AG04450 (cell line): ENCODE results near the gene NSUN7. TPM values are rescaled to one million over a fixed set of nuclear protein-coding genes. Genes with fewer than 3 reads are reported as not detected.

ENCODE experiments used
- CTCF ChIA-PET: fragments of 300-600, 350-600 bp; formaldehyde crosslinking; extraction: SDS; loops from one replicate; lab custom pipeline; 2022; ENCODE audit warnings: antibody characterized with exemption, inconsistent platforms; lab: Charles Lee
- POLR2A ChIA-PET: fragments of 350-600 bp; formaldehyde crosslinking; extraction: SDS; loops from one replicate; lab custom pipeline; 2021; ENCODE audit warnings: antibody characterized with exemption, inconsistent platforms; lab: Yijun Ruan, JAX
- DNase-seq: peaks from one replicate; pipeline ENCODE4 v3.0.0-alpha.2; 2011; ENCODE audit warnings: low read depth, low spot score
- H3K27ac ChIP-seq: one replicate; pipeline ENCODE4 v1.5.1; 2012; ENCODE audit warnings: low read depth, low read length, control low read depth
- H3K27me3 ChIP-seq: one replicate; pipeline ENCODE4 v1.6.0; 2012; ENCODE audit warnings: low read length; ENCODE audit not compliant: control insufficient read depth, insufficient read depth
- H3K4me3 ChIP-seq: 2 replicates; pipeline ENCODE4 v1.5.1; 2011; ENCODE audit warnings: mild to moderate bottlenecking, low read depth, low read length, control low read depth
- H3K9me3 ChIP-seq: 2 replicates; pipeline ENCODE4 v1.5.1; 2012; ENCODE audit warnings: low read length; ENCODE audit not compliant: control insufficient read depth, insufficient read depth
- polyA plus RNA-seq: library from polyadenylated mRNA; depleted of rRNA; stranded (reverse); fragments of >200 nt; gene quantifications from 2 replicates; pipeline ENCODE4 v1.2.3, GENCODE V29; 2011
- TF ChIP-seq, protein P1 (sequence below): IDR thresholded peaks from 2 replicates; pipeline ENCODE4 v1.5.1; 2011; ENCODE audit warnings: low read depth, low read length, control low read depth, inconsistent platforms

The NSUN7 gene
- polyA plus RNA-seq, 1 experiment: 0.11 TPM

- Histone ChIP-seq H3K27me3 (no peaks in the 10 kb centered on the region), H3K27ac (no peak overlapping the region), H3K4me3 (no peak overlapping the region), H3K9me3 (no peaks in the 10 kb centered on the region)
- POLR2A ChIA-PET: no interaction called here
- TF ChIP-seq, protein P1, sequence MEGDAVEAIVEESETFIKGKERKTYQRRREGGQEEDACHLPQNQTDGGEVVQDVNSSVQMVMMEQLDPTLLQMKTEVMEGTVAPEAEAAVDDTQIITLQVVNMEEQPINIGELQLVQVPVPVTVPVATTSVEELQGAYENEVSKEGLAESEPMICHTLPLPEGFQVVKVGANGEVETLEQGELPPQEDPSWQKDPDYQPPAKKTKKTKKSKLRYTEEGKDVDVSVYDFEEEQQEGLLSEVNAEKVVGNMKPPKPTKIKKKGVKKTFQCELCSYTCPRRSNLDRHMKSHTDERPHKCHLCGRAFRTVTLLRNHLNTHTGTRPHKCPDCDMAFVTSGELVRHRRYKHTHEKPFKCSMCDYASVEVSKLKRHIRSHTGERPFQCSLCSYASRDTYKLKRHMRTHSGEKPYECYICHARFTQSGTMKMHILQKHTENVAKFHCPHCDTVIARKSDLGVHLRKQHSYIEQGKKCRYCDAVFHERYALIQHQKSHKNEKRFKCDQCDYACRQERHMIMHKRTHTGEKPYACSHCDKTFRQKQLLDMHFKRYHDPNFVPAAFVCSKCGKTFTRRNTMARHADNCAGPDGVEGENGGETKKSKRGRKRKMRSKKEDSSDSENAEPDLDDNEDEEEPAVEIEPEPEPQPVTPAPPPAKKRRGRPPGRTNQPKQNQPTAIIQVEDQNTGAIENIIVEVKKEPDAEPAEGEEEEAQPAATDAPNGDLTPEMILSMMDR: no peak
- no peak for DNase-seq
- CTCF ChIA-PET: interaction anchor here (0.8 to 1.0 kb wide), 3 partner anchors 90 to 395 kb away, joined by 3 to 6 read pairs (median 3); partner anchors contain the start of gene RBM47
Measured at GRCh38 chr4:40720351-40720750, 29.4 kb upstream of the NSUN7 start.

DNA sequence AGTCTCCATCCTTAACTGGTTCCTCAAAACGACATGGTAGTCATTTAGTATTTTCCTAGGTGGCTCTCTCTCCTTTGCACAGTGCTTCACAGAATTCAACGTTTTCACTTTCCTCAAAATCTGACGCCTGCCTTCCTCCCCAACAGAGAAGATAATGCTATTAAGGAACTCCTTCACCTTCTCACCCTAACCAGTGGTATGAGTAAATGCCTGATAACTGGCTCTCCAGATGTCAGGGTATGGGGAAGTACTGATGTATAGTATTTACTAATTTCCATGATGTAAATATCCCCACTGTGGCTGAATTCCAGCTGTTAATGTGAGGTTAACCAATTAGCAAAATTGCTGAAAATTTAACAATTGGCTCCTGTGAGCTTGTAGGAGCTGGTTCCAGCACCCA, 28.8 kb upstream of the NSUN7 start:
- no peak overlapping the region for H3K27ac ChIP-seq
- no peak overlapping the region for H3K4me3 ChIP-seq
- DNase-seq: no peak
- no peaks in the 10 kb centered on the region for H3K9me3 ChIP-seq
- ChIA-PET CTCF (interaction anchor here (0.5 kb wide), 1 partner anchor 173 kb away, joined by 3 read pairs; no protein-coding TSS in a partner anchor), POLR2A (no interaction called here)
- TF ChIP-seq, protein P1: no peak
- no peaks in the 10 kb centered on the region for H3K27me3 ChIP-seq

GRCh38 chr4:40721730-40722171, 28.0 kb upstream of the NSUN7 start:
- no peak for DNase-seq

DNA sequence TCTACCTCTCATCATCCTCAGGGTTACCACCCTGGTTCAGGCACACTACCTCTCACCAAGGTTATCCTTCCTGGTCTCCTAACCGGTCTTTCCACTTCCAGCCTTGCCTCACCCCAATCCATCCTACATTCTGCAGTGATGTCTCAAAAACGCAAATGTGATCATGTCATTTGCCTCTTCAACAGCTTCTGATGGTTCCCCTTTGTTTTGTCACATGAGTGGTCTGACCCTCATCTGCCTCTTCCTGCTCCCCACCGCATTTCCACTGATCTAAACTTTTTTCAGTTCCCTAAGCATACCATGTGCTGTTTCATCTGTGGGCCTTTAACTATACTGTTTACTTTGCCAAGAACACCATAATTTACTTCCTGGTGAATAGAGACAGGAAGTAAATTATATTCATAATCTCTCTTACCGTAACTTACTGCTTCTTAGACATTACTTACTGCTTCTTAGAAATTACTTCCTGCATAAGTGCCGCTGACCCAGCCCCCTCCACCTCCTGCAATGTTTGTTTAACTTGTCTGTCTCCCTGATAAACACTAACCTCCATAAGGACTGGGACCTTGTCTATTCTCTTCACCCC, 27.1 kb upstream of the NSUN7 start:
- Histone ChIP-seq H3K27me3 (no peaks in the 10 kb centered on the region), H3K4me3 (no peak overlapping the region), H3K27ac (no peak overlapping the region), H3K9me3 (no peaks in the 10 kb centered on the region)
- CTCF ChIA-PET: interaction anchor here (0.6 kb wide), 1 partner anchor 443 kb away, joined by 12 read pairs; no protein-coding TSS in a partner anchor
- DNase-seq: no peak
- TF ChIP-seq, protein P1: no peak
- POLR2A ChIA-PET: no interaction called here

More at GRCh38 chr4:40721730-40722171, 28.0 kb upstream of the NSUN7 start:
- H3K27ac ChIP-seq: no peak overlapping the region
- ChIA-PET POLR2A (no interaction called here), CTCF (no interaction called here)
- no peaks in the 10 kb centered on the region for H3K9me3 ChIP-seq
- H3K4me3 ChIP-seq: no peak overlapping the region
- no peaks in the 10 kb centered on the region for H3K27me3 ChIP-seq
- TF ChIP-seq, protein P1: no peak

GRCh38 chr4:40723728-40724127, 26.0 kb upstream of the NSUN7 start:
- Histone ChIP-seq H3K4me3 (no peak overlapping the region), H3K9me3 (no peaks in the 10 kb centered on the region), H3K27me3 (no peaks in the 10 kb centered on the region), H3K27ac (no peak overlapping the region)
- POLR2A ChIA-PET: no interaction called here
- TF ChIP-seq, protein P1: no peak
- no peak for DNase-seq
- CTCF ChIA-PET: no interaction called here
